ENCODE data around the gene GRK6.

DNA sequence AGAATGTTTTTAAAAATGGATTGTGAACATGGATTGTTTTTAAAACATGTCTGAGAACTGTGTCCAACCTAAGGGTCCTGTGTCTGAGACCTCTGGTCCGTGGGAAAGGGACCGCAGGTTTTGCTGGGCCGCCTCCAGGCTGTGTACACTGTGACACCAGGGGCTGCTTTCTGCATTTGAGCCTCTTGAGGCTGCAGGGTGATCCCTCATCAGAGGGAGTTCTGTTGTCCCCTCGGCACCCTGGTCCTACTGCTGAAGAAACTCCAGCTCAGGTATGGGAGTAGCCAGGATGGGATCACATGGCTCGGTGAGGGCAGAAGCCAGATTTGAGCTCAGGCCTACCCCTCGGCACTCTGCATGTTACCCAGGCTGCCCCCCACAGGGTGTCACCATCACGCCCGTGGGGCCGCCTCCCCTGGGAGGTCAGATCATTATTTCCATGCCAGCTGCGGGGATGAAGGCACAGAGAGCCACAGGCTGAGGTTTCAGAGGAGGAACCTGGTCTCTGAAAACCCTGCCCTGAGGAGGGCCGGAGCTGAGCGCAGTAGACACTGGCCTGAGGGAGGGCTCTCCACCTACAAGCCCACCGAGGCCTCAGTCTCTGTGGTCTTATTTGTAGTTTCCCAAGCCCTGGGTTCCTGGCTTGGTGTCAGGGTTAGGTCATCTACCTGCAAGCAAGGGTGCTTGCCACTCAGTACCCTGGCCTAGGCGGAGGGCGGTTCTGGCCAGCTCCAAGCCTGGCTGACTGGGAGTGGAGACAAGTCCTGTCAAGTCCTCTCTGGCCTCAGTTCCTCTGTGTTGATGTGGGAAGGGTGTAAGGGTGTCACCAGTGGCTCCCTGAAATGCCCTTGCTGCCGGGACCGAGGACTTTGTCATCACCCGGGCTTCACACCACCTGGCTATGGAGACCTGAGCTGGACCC lies 22.9 kb downstream of the GRK6 start:
- no peak for TF ChIP-seq POLR2A (IDR thresholded peaks at IDR 0.05)
- TF ChIP-seq, protein P1, sequence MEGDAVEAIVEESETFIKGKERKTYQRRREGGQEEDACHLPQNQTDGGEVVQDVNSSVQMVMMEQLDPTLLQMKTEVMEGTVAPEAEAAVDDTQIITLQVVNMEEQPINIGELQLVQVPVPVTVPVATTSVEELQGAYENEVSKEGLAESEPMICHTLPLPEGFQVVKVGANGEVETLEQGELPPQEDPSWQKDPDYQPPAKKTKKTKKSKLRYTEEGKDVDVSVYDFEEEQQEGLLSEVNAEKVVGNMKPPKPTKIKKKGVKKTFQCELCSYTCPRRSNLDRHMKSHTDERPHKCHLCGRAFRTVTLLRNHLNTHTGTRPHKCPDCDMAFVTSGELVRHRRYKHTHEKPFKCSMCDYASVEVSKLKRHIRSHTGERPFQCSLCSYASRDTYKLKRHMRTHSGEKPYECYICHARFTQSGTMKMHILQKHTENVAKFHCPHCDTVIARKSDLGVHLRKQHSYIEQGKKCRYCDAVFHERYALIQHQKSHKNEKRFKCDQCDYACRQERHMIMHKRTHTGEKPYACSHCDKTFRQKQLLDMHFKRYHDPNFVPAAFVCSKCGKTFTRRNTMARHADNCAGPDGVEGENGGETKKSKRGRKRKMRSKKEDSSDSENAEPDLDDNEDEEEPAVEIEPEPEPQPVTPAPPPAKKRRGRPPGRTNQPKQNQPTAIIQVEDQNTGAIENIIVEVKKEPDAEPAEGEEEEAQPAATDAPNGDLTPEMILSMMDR (IDR thresholded peaks at IDR 0.05), result no peak

All from tibial nerve (tissue), 3 donors.